HCT116 (cell line): ENCODE data around the gene ALK. TPM values are rescaled to one million over a fixed set of nuclear protein-coding genes. Genes with fewer than 3 reads are reported as not detected.

Experiments
- ATAC-seq: fragments of 200-7000 bp; cut with Tn5 transposase; 2 replicates; pipeline ENCODE4 v1.9.1; 2020; ENCODE audit warnings: mild to moderate bottlenecking, moderate library complexity
- BruUV-seq: library from RNA; stranded (reverse); fragments of 400-500 nt; replicated peaks from 2 replicates; lab custom pipeline; 2021; lab: Mats Ljungman, UMichigan
- CTCF ChIA-PET: fragments of 300-600 bp; sonication (Branson Sonifier 250); formaldehyde crosslinking; loops from one replicate; lab custom pipeline; 2021; ENCODE audit warnings: antibody characterized with exemption; lab: Charles Lee
- POLR2A ChIA-PET: fragments of 300-600, 350-600 bp; sonication (Branson Sonifier 250); formaldehyde crosslinking; loops from one replicate; lab custom pipeline; 2021; ENCODE audit warnings: antibody characterized with exemption; lab: Charles Lee
- RAD21 ChIA-PET, 2 experiments: fragments of 300-600 bp; sonication (Branson Sonifier 250); formaldehyde crosslinking; loops; one replicate each; lab custom pipeline; 2023; ENCODE audit warnings: low total read pairs in 2 of 2; ENCODE audit not compliant: uncharacterized antibody in 2 of 2, unreplicated experiment in 2 of 2, low non-redundant PET in 1 of 2; lab: Charles Lee
- DNase-seq: peaks from one replicate; pipeline ENCODE4 v3.0.0-alpha.2; 2010; ENCODE audit warnings: low read depth, low spot score
- H2AFZ ChIP-seq: fragments of 200-600 bp; shearing (Covaris generic), sonication (generic); 2 replicates; pipeline ENCODE4 v1.6.1; 2017; ENCODE audit warnings: low read depth, mixed run types, mixed read lengths, antibody characterized with exemption, low read length; ENCODE audit not compliant: poor library complexity, severe bottlenecking
- H3K27ac ChIP-seq: 2 replicates; pipeline ENCODE4 v1.5.1; 2012; ENCODE audit warnings: low read depth, low read length
- H3K27me3 ChIP-seq: fragments of 200-600 bp; sonication (generic); 2 replicates; pipeline ENCODE4 v1.6.1; 2016; ENCODE audit warnings: mixed run types, low read length, mixed read lengths; ENCODE audit not compliant: insufficient read depth
- H3K36me3 ChIP-seq, 2 experiments: fragments of 200-500 bp in 1 of 2; fragments of 200-600 bp in 1 of 2; sonication (Bioruptor generic) in 1 of 2; sonication (generic) in 1 of 2; 2 replicates each; pipeline versions ENCODE4 v1.5.1 to v1.6.1; 2014 to 2016; ENCODE audit warnings: low read length in 2 of 2, inconsistent platforms in 1 of 2, mixed read lengths in 1 of 2, mixed run types in 1 of 2; ENCODE audit not compliant: insufficient read depth in 2 of 2, control insufficient read depth in 1 of 2
- H3K4me1 ChIP-seq, 2 experiments: fragments of 200-600 bp in 1 of 2; sonication (generic) in 1 of 2; 2 replicates each; pipeline versions ENCODE4 v1.5.1 to v1.6.1; 2012 to 2017; ENCODE audit warnings: low read length in 2 of 2, inconsistent platforms in 1 of 2, mild to moderate bottlenecking in 1 of 2, mixed read lengths in 1 of 2, mixed run types in 1 of 2, moderate library complexity in 1 of 2; ENCODE audit not compliant: insufficient read depth in 2 of 2, control insufficient read depth in 1 of 2
- H3K4me2 ChIP-seq: fragments of 200-600 bp; sonication (generic); 2 replicates; pipeline ENCODE4 v1.6.1; 2017; ENCODE audit warnings: mixed run types, low read length, mixed read lengths
- H3K4me3 ChIP-seq, 2 experiments: fragments of 200-600 bp in 1 of 2; sonication (generic) in 1 of 2; replicated peaks in 1 of 2; 2 replicates each; pipeline ENCODE4 v1.5.1; 2011 to 2016; ENCODE audit warnings: low read length in 2 of 2, control low read depth in 1 of 2, low read depth in 1 of 2, mild to moderate bottlenecking in 1 of 2, mixed read lengths in 1 of 2, mixed run types in 1 of 2
- H3K79me2 ChIP-seq: fragments of 200-600 bp; sonication (generic); 2 replicates; pipeline ENCODE4 v1.6.1; 2017; ENCODE audit warnings: mild to moderate bottlenecking, mixed run types, low read length, moderate library complexity, mixed read lengths; ENCODE audit not compliant: insufficient read depth
- H3K9ac ChIP-seq: fragments of 200-600 bp; sonication (generic); 2 replicates; pipeline ENCODE4 v1.6.1; 2016; ENCODE audit warnings: low read length, mixed read lengths
- H3K9me2 ChIP-seq: fragments of 200-600 bp; sonication (generic), shearing (Covaris generic); 2 replicates; pipeline ENCODE4 v1.6.1; 2017; ENCODE audit warnings: mixed run types, mild to moderate bottlenecking, moderate library complexity; ENCODE audit not compliant: insufficient read depth
- H3K9me3 ChIP-seq, 2 experiments: fragments of 200-500 bp in 1 of 2; fragments of 200-600 bp in 1 of 2; sonication (Bioruptor generic) in 1 of 2; sonication (generic) in 1 of 2; 2 replicates each; pipeline ENCODE4 v1.6.1; 2014 to 2017; ENCODE audit warnings: low read length in 2 of 2, mixed read lengths in 2 of 2, inconsistent platforms in 1 of 2, low read depth in 1 of 2, mild to moderate bottlenecking in 1 of 2, mixed run types in 1 of 2, moderate library complexity in 1 of 2; ENCODE audit not compliant: control insufficient read depth in 1 of 2, insufficient read depth in 1 of 2
- H4K20me1 ChIP-seq: fragments of 200-600 bp; sonication (generic), shearing (Covaris generic); 2 replicates; pipeline ENCODE4 v1.6.1; 2017; ENCODE audit warnings: mixed run types, mild to moderate bottlenecking, moderate library complexity; ENCODE audit not compliant: insufficient read depth
- CBX3 ChIP-seq: IDR thresholded peaks from 2 replicates; pipeline ENCODE4 v1.6.1; 2012; ENCODE audit warnings: low read depth
- CEBPB ChIP-seq: IDR thresholded peaks from 2 replicates; pipeline ENCODE4 v1.6.1; 2012; ENCODE audit warnings: low read depth
- EGR1 ChIP-seq: IDR thresholded peaks from 2 replicates; pipeline ENCODE4 v1.6.1; 2012; ENCODE audit warnings: low read depth
- ELF1 ChIP-seq: IDR thresholded peaks from 2 replicates; pipeline ENCODE4 v1.6.1; 2012; ENCODE audit warnings: low read depth, borderline replicate concordance
- EZH2 ChIP-seq: fragments of 200-600 bp; sonication (generic); IDR thresholded peaks from 2 replicates; pipeline ENCODE4 v1.6.1; 2017; ENCODE audit warnings: antibody characterized with exemption, mixed run types
- EZH2phosphoT487 ChIP-seq: fragments of 200-600 bp; IDR thresholded peaks from 2 replicates; pipeline ENCODE4 v1.6.1; 2018; ENCODE audit warnings: antibody characterized with exemption, borderline replicate concordance
- JUND ChIP-seq: IDR thresholded peaks from 2 replicates; pipeline ENCODE4 v1.6.1; 2012
- POLR2A ChIP-seq: IDR thresholded peaks from 2 replicates; pipeline ENCODE4 v1.7.0; 2011; ENCODE audit warnings: borderline replicate concordance; ENCODE audit not compliant: insufficient read depth, insufficient read length; ENCODE audit errors: extremely low read depth
- POLR2AphosphoS5 ChIP-seq: IDR thresholded peaks from 2 replicates; pipeline ENCODE4 v1.6.1; 2011; ENCODE audit warnings: mild to moderate bottlenecking, low read depth, low read length, moderate library complexity
- RAD21 ChIP-seq: IDR thresholded peaks from 2 replicates; pipeline ENCODE4 v1.6.1; 2012; ENCODE audit warnings: low read depth, mild to moderate bottlenecking
- SIN3A ChIP-seq: IDR thresholded peaks from 2 replicates; pipeline ENCODE4 v1.6.1; 2012; ENCODE audit warnings: low read depth
- SP1 ChIP-seq: IDR thresholded peaks from 2 replicates; pipeline ENCODE4 v1.6.1; 2012; ENCODE audit warnings: low read depth
- SRF ChIP-seq: IDR thresholded peaks from 2 replicates; pipeline ENCODE4 v1.6.1; 2012; ENCODE audit warnings: low read depth
- TCF7L2 ChIP-seq: IDR thresholded peaks from 2 replicates; pipeline ENCODE4 v1.7.0; 2011; ENCODE audit warnings: borderline replicate concordance, inconsistent platforms; ENCODE audit not compliant: insufficient read depth, insufficient read length; ENCODE audit errors: extremely low read depth
- YY1 ChIP-seq: IDR thresholded peaks from 2 replicates; pipeline ENCODE4 v1.6.1; 2011; ENCODE audit warnings: low read length, low read depth, moderate library complexity, mild to moderate bottlenecking; ENCODE audit not compliant: insufficient replicate concordance; ENCODE audit errors: extremely low read depth
- ZNF274 ChIP-seq: fragments of 200-500 bp; sonication (Bioruptor generic); IDR thresholded peaks from 2 replicates; pipeline ENCODE4 v1.6.1; 2014; ENCODE audit warnings: mild to moderate bottlenecking, low read depth, low read length, inconsistent platforms
- intact Hi-C: fragments of 100-400 bp; cut with micrococcal nuclease; formaldehyde crosslinking; loops from 2 replicates; pipeline ENCODE4 v1.10.0; 2022
- total RNA-seq: library from RNA; stranded (reverse); gene quantifications from one replicate; pipeline ENCODE4 v1.2.1, GENCODE V29; 2021; ENCODE audit not compliant: unreplicated experiment
- TF ChIP-seq, protein P1 (sequence below): IDR thresholded peaks from 2 replicates; pipeline ENCODE4 v1.6.1; 2011; ENCODE audit warnings: mild to moderate bottlenecking, low read length, moderate library complexity; ENCODE audit not compliant: insufficient replicate concordance; ENCODE audit errors: extremely low read depth
- TF ChIP-seq, protein P2 (sequence below): IDR thresholded peaks from 2 replicates; pipeline ENCODE4 v1.6.1; 2012
- TF ChIP-seq, protein P3 (sequence below): IDR thresholded peaks from 2 replicates; pipeline ENCODE4 v1.6.1; 2012
- TF ChIP-seq, protein P4 (sequence below), 3 experiments: fragments of 200-600 bp in 1 of 3; sonication (generic) in 1 of 3; IDR thresholded peaks in 2 of 3; conservative IDR thresholded peaks in 1 of 3; 2 replicates each; pipeline ENCODE4 v1.5.1; 2012 to 2017; ENCODE audit warnings: low read depth in 2 of 3, low read length in 2 of 3, antibody characterized with exemption in 1 of 3, borderline replicate concordance in 1 of 3, control low read depth in 1 of 3, mild to moderate bottlenecking in 1 of 3, mixed read lengths in 1 of 3, mixed run types in 1 of 3, moderate library complexity in 1 of 3; ENCODE audit not compliant: insufficient read depth in 1 of 3

The ALK gene
- total RNA-seq, 1 experiment from 2014 or later = not detected

DNA sequence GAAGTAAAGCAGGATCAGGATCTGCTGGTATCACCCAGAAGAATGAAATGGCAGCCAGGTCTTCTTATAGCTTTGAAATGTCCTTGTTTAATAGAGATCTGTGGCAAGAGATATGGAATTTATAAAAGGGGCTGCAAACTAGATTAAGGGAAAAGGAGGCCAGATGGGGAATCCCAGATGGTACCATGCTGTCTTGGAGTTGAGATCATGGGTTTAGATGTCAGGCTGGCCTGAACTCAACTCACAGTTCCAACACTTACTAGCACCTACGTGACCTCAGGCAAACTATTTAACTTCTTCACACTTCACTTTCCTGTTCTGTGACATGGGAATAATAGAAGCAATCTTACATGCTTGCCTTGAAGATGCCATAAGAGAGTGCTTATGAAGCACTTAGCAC, 188.2 kb downstream of the ALK start (continued):
- TF ChIP-seq, protein P1, sequence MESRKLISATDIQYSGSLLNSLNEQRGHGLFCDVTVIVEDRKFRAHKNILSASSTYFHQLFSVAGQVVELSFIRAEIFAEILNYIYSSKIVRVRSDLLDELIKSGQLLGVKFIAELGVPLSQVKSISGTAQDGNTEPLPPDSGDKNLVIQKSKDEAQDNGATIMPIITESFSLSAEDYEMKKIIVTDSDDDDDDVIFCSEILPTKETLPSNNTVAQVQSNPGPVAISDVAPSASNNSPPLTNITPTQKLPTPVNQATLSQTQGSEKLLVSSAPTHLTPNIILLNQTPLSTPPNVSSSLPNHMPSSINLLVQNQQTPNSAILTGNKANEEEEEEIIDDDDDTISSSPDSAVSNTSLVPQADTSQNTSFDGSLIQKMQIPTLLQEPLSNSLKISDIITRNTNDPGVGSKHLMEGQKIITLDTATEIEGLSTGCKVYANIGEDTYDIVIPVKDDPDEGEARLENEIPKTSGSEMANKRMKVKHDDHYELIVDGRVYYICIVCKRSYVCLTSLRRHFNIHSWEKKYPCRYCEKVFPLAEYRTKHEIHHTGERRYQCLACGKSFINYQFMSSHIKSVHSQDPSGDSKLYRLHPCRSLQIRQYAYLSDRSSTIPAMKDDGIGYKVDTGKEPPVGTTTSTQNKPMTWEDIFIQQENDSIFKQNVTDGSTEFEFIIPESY = no peak
- no peak for TF ChIP-seq JUND
- TF ChIP-seq SIN3A = no peak
- no peak for TF ChIP-seq POLR2AphosphoS5
- TF ChIP-seq YY1 = no peak
- TF ChIP-seq EZH2phosphoT487 = no peak

DNA sequence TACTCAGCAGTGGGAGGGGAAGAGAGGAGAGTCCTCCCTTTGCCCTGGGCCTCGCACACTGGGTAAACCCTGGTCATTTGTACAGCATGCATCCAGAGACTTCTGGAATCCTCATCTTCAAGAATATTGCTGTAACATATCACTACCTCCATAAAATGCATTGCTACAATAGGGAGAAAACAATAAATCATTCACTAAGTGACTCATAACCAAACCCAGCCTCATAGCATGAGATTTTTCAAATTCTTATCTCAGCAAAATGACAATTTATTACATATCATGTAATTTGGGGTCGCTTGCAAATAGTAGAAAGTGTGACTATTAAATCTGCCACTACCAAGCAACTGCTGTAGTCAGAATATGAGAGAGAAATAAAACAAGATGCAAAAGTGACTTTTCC, 189.4 kb downstream of the ALK start:
- no peak for DNase-seq
- no peaks in the 10 kb centered on the region for H3K9me2 ChIP-seq
- no peak overlapping the region for H3K4me2 ChIP-seq
- TF ChIP-seq POLR2A (no peak), YY1 (no peak), EZH2 (no peak), POLR2AphosphoS5 (no peak), ZNF274 (no peak), JUND (no peak), SRF (no peak), SP1 (no peak), RAD21 (no peak), CEBPB (no peak), CBX3 (no peak), EZH2phosphoT487 (no peak), ELF1 (no peak), EGR1 (no peak), TCF7L2 (no peak)
- TF ChIP-seq, protein P2, sequence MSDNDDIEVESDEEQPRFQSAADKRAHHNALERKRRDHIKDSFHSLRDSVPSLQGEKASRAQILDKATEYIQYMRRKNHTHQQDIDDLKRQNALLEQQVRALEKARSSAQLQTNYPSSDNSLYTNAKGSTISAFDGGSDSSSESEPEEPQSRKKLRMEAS = no peak
- TF ChIP-seq, protein P3, sequence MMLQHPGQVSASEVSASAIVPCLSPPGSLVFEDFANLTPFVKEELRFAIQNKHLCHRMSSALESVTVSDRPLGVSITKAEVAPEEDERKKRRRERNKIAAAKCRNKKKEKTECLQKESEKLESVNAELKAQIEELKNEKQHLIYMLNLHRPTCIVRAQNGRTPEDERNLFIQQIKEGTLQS = no peak
- TF ChIP-seq, protein P4, sequence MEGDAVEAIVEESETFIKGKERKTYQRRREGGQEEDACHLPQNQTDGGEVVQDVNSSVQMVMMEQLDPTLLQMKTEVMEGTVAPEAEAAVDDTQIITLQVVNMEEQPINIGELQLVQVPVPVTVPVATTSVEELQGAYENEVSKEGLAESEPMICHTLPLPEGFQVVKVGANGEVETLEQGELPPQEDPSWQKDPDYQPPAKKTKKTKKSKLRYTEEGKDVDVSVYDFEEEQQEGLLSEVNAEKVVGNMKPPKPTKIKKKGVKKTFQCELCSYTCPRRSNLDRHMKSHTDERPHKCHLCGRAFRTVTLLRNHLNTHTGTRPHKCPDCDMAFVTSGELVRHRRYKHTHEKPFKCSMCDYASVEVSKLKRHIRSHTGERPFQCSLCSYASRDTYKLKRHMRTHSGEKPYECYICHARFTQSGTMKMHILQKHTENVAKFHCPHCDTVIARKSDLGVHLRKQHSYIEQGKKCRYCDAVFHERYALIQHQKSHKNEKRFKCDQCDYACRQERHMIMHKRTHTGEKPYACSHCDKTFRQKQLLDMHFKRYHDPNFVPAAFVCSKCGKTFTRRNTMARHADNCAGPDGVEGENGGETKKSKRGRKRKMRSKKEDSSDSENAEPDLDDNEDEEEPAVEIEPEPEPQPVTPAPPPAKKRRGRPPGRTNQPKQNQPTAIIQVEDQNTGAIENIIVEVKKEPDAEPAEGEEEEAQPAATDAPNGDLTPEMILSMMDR (IDR thresholded peaks at IDR 0.05 in 2 of 3, conservative IDR thresholded peaks at IDR 0.05 in 1 of 3; ENCODE audit: borderline replicate concordance in 1 of 3, insufficient read depth in 1 of 3, low read depth in 2 of 3, low read length in 2 of 3) = no peak
- no peaks in the 10 kb centered on the region for H3K79me2 ChIP-seq
- peaks cover 42% of the 10 kb centered on the region; the same call in 1 of the 2 replicates for H3K27me3 ChIP-seq
- intact Hi-C loops = no loop called here
- no peak overlapping the region for H2AFZ ChIP-seq
- ChIA-PET CTCF (no interaction called here), POLR2A (no interaction called here), RAD21 (no interaction called here)
- H4K20me1 ChIP-seq = no peaks in the 10 kb centered on the region
- H3K9me3 ChIP-seq = no peaks in the 10 kb centered on the region
- H3K27ac ChIP-seq = no peak overlapping the region
- BruUV-seq = no TSS peak
- H3K4me3 ChIP-seq = no peak overlapping the region
- ATAC-seq = no peak
- no peaks in the 10 kb centered on the region for H3K4me1 ChIP-seq
- no peak overlapping the region for H3K9ac ChIP-seq
- H3K36me3 ChIP-seq = no peaks in the 10 kb centered on the region
